AG04449 (cell line): ENCODE measurements around the gene COX6B2.

Experiments
- CTCF ChIA-PET: fragments of 350-600 bp; formaldehyde crosslinking; extraction: SDS; loops from one replicate; lab custom pipeline; 2021; ENCODE audit warnings: antibody characterized with exemption; lab: Yijun Ruan, JAX
- POLR2A ChIA-PET: fragments of 400-600, 350-600 bp; formaldehyde crosslinking; extraction: SDS; loops from one replicate; lab custom pipeline; 2020; ENCODE audit warnings: antibody characterized with exemption, inconsistent platforms; lab: Yijun Ruan, JAX
- DNase-seq: peaks from one replicate; pipeline ENCODE4 v3.0.0-alpha.2; 2010; ENCODE audit warnings: low read depth, low spot score
- H3K4me3 ChIP-seq: 2 replicates; pipeline ENCODE4 v1.5.1; 2011; ENCODE audit warnings: low read depth, mild to moderate bottlenecking, control low read depth, low read length
- CTCF ChIP-seq: IDR thresholded peaks from one replicate; pipeline ENCODE4 v1.5.1; 2011; ENCODE audit warnings: mild to moderate bottlenecking, moderate library complexity, low read length, control low read depth, inconsistent platforms; ENCODE audit not compliant: insufficient read depth; ENCODE audit errors: missing control alignments

Gene COX6B2

GRCh38 chr19:55365245-55365644 is 10.7 kb upstream of the COX6B2 start:
- ChIA-PET POLR2A (no interaction called here), CTCF (interaction anchor here (1.2 to 2.3 kb wide), 2 partner anchors 11 to 63 kb away, joined by 3 to 7 read pairs; partner anchors contain the start of gene TMEM190)
- no peak for TF ChIP-seq CTCF
- no peak for DNase-seq
- no peak overlapping the region for H3K4me3 ChIP-seq

GRCh38 chr19:55362990-55363716 is 8.6 kb upstream of the COX6B2 start, which contains the start of gene GARIN5B:
GARIN5B (minus strand) TSS chr19:55363260; CDS start chr19:55363066, 194 bp downstream.
- TF ChIP-seq CTCF: no peak
- ChIA-PET POLR2A (interaction anchor here (1.6 to 1.9 kb wide), 2 partner anchors 10 to 24 kb away, joined by 5 to 7 read pairs; no protein-coding TSS in a partner anchor), CTCF (no interaction called here)
- no peak within 1 kb of the TSS for H3K4me3 ChIP-seq
- DNase-seq: no peak

- no peak for TF ChIP-seq CTCF
- CTCF ChIA-PET: interaction anchor here (1.1 kb wide), 1 partner anchor 56 kb away, joined by 4 read pairs; no protein-coding TSS in a partner anchor
- POLR2A ChIA-PET: interaction anchor here (0.6 to 1.9 kb wide), 3 partner anchors 10 to 23 kb away, joined by 3 to 7 read pairs (median 5); no protein-coding TSS in a partner anchor
- DNase-seq: no peak
- no peak overlapping the region for H3K4me3 ChIP-seq
Observed at GRCh38 chr19:55362174-55362989, 7.9 kb upstream of the COX6B2 start.

- ChIA-PET CTCF (interaction anchor here (1.1 kb wide), 2 partner anchors 58 to 59 kb away, joined by 4 read pairs; no protein-coding TSS in a partner anchor), POLR2A (no interaction called here)
- no peak for TF ChIP-seq CTCF
- DNase-seq: no peak
- H3K4me3 ChIP-seq: no peak overlapping the region
Observed at GRCh38 chr19:55360902-55361301, 6.4 kb upstream of the COX6B2 start.

GRCh38 chr19:55358943-55359908 is 4.7 kb upstream of the COX6B2 start:
- CTCF ChIA-PET: interaction anchor here (0.6 kb wide), 1 partner anchor 57 kb away, joined by 3 read pairs; no protein-coding TSS in a partner anchor
- no peak for TF ChIP-seq CTCF
- POLR2A ChIA-PET: interaction anchor here (0.8 to 1.6 kb wide), 2 partner anchors 11 to 20 kb away, joined by 3 read pairs; partner anchors contain the start of genes IL11 and KMT5C
- DNase-seq: no peak
- no peak overlapping the region for H3K4me3 ChIP-seq
